Pancreas (tissue), 10 donors: ENCODE measurements around the gene DNAH9. TPM values are rescaled to one million over a fixed set of nuclear protein-coding genes. Genes with fewer than 3 reads are reported as not detected.

Experiments
- ATAC-seq, 4 donors: fragments of 200-7000 bp; cut with Tn5 transposase; one replicate each; pipeline versions ENCODE4 v1.8.0 to v1.9.1; 2020; ENCODE audit warnings: mild to moderate bottlenecking in 4 of 4, moderate library complexity in 4 of 4
- DNase-seq, 6 donors: peaks; one replicate each; pipeline ENCODE4 v3.0.0-alpha.2; 2020
- FAIRE-seq: peaks from 2 replicates; lab custom pipeline; 2012; peaks lifted over from hg19 to GRCh38; lab: Jason Lieb, UNC
- H3K27ac ChIP-seq, 4 donors: fragments of 200-600 bp; sonication (generic); 1 replicate in 3 of 4; 2 replicates in 1 of 4; pipeline versions ENCODE4 v1.5.0 to v1.8.0; 2020
- H3K27me3 ChIP-seq, 4 donors: fragments of 200-600 bp; one replicate each; pipeline ENCODE4 v1.8.0; 2021
- H3K36me3 ChIP-seq, 3 donors: fragments of 200-600 bp; sonication (generic) in 1 of 3; one replicate each; pipeline versions ENCODE4 v1.5.0 to v1.8.0; 2020 to 2021
- H3K4me1 ChIP-seq, 3 donors: fragments of 200-600 bp; one replicate each; pipeline ENCODE4 v1.8.0; 2021
- H3K4me3 ChIP-seq, 4 donors: fragments of 200-600 bp; sonication (generic) in 2 of 4; one replicate each; pipeline versions ENCODE4 v1.5.0 to v1.8.0; 2020 to 2021
- H3K9me3 ChIP-seq, 4 donors: fragments of 200-600 bp; one replicate each; pipeline ENCODE4 v1.8.0; 2021
- CTCF ChIP-seq, 4 donors: fragments of 200-600 bp; sonication (generic) in 3 of 4; IDR thresholded peaks; one replicate each; pipeline versions ENCODE4 v1.5.0 to v1.8.0; 2021; ENCODE audit warnings: antibody characterized with exemption in 4 of 4
- WGBS, 2 donors: extraction: QIAGEN DNeasy Blood & Tissue Kit; methylation state at CpG; one replicate each; pipeline ENCODE4 v1.1.7; 2013; 5-methylcytosine and 5-hydroxymethylcytosine counted together
- intact Hi-C, 3 donors: fragments of 100-400 bp; cut with DNase I; formaldehyde crosslinking; loops; one replicate each; pipeline versions ENCODE4 v1.11.1 to v1.14.2; 2022
- polyA plus RNA-seq, 2 donors: library from polyadenylated mRNA; stranded (reverse); fragments of 200-250 nt; gene quantifications; one replicate each; pipeline ENCODE4 v1.2.3, GENCODE V29; 2013
- total RNA-seq, 6 donors: library from RNA; stranded (reverse); fragmentation: NEBNext Ultra II Directional in 4 of 6; extraction: Animal tissue kit (Norgen Biotek cat#: 25700) in 4 of 6; gene quantifications; one replicate each; pipeline versions ENCODE4 v1.2.1 to v1.2.4, GENCODE V29; 2021 to 2023
- donor health status: healthy with polysubstance abuse.
- donor health status: DM: no; HTN: no; CAD: no; lungs with moderate emphysema.
- donor health status: DM: no; HTN: no; CAD: no.
- donor health status: control.
- donor health status: control.
- donor health status: Bipolar disorder and iron deficiency.
- donor health status: DM: yes; HTN: yes; CAD: no.
- donor health status: DM: no; HTN: no; CAD: no.
- donor health status: DM: no; HTN: no; CAD: no.
- donor health status: DM: yes; HTN: yes; CAD: no.

DNAH9 gene
- total and polyA plus RNA-seq, 8 donors: 0.53 to 2.4 (median 1.3) TPM

- H3K9me3 ChIP-seq: no peaks in the 10 kb centered on the region
- TF ChIP-seq CTCF (IDR thresholded peaks at IDR 0.05): no peak
- intact Hi-C loops: no loop called here
- H3K4me3 ChIP-seq: no peak overlapping the region
- H3K27ac ChIP-seq: no peak overlapping the region
- H3K36me3 ChIP-seq: no peaks in the 10 kb centered on the region
- no peak for DNase-seq
- no peaks in the 10 kb centered on the region for H3K4me1 ChIP-seq
- no peak for ATAC-seq
- no peaks in the 10 kb centered on the region for H3K27me3 ChIP-seq
- 76 to 81% methylated on average over 5 of the region's 5 CpGs for WGBS, 2 donors
- FAIRE-seq: no peak
Observed at GRCh38 chr17:12007466-12007865, 409.2 kb downstream of the DNAH9 start.
